ENCODE results near the gene CIRBP.

GRCh38 chr19:1239796-1240737 lies 29.1 kb upstream of the CIRBP start:
- TF ChIP-seq POLR2A (IDR thresholded peaks at IDR 0.05) (no peak), CTCF (IDR thresholded peaks at IDR 0.05) (peak; percentile 92 to 99 (median 99))
